VCaP (cell line): ENCODE results near the gene ZNF646.

Experiments
- H3K27ac ChIP-seq: fragments of 450-650 bp; 2 replicates; pipeline ENCODE4 v1.5.1; 2017
- CTCF ChIP-seq: fragments of 450-650 bp; conservative IDR thresholded peaks from 2 replicates; pipeline ENCODE4 v1.5.1; 2017; ENCODE audit warnings: mild to moderate bottlenecking, moderate library complexity

ZNF646 gene

GRCh38 chr16:31108035-31108793, 34.0 kb downstream of the ZNF646 start, which contains the start of gene BCKDK:
Gene BCKDK, plus strand, starts transcription at chr16:31108386. Its CDS starts 838 bp downstream, at chr16:31109224.
- no peak for TF ChIP-seq CTCF
- H3K27ac ChIP-seq: peak within 1 kb of the TSS; percentile 73; the same call in 1 of the 2 replicates

GRCh38 chr16:31108794-31109558, 34.8 kb downstream of the ZNF646 start:
- no peak for TF ChIP-seq CTCF
- H3K27ac ChIP-seq: peak overlapping the region; percentile 73; the same call in 1 of the 2 replicates

- H3K27ac ChIP-seq: no peak overlapping the region
- TF ChIP-seq CTCF: no peak
These were observed 35.4 kb downstream of the ZNF646 start for GRCh38 chr16:31109622-31110021.

- no peak overlapping the region for H3K27ac ChIP-seq
- TF ChIP-seq CTCF: no peak
These were observed 36.1 kb downstream of the ZNF646 start for GRCh38 chr16:31110106-31111034.

GRCh38 chr16:31111881-31112466, 37.8 kb downstream of the ZNF646 start:
- TF ChIP-seq CTCF: no peak
- no peak overlapping the region for H3K27ac ChIP-seq

GRCh38 chr16:31112711-31113110, 38.5 kb downstream of the ZNF646 start:
- H3K27ac ChIP-seq: no peak overlapping the region
- TF ChIP-seq CTCF: no peak
